Peyer's patch (tissue), 4 donors: ENCODE data around the gene ARHGEF7. TPM values are rescaled to one million over a fixed set of nuclear protein-coding genes. Genes with fewer than 3 reads are reported as not detected.

ENCODE experiments used
- DNase-seq, 3 donors: peaks; one replicate each; pipeline ENCODE4 v3.0.0-alpha.2; 2017 to 2019
- H3K27ac ChIP-seq, 4 donors: fragments of 200-600 bp; sonication (generic); one replicate each; pipeline ENCODE4 v1.5.1; 2016 to 2019
- H3K27me3 ChIP-seq, 2 donors: fragments of 200-600 bp; sonication (generic); one replicate each; pipeline ENCODE4 v1.5.1; 2019
- H3K36me3 ChIP-seq, 3 donors: fragments of 200-600 bp; sonication (generic); one replicate each; pipeline ENCODE4 v1.5.1; 2016 to 2019
- H3K4me1 ChIP-seq, 4 donors: fragments of 200-600 bp; sonication (generic); one replicate each; pipeline ENCODE4 v1.5.1; 2016 to 2019
- H3K4me3 ChIP-seq, 4 donors: fragments of 200-600 bp; sonication (generic); 1 replicate in 3 of 4; 2 replicates in 1 of 4; pipeline ENCODE4 v1.5.1; 2016 to 2019; ENCODE audit warnings: mild to moderate bottlenecking in 1 of 4
- H3K9me3 ChIP-seq, 4 donors: fragments of 200-600 bp; sonication (generic); one replicate each; pipeline ENCODE4 v1.5.1; 2016 to 2019; ENCODE audit warnings: mild to moderate bottlenecking in 1 of 4
- CTCF ChIP-seq, 6 experiments: fragments of 450-650 bp in 4 of 6; fragments of 200-600 bp in 2 of 6; sonication (generic) in 1 of 6; IDR thresholded peaks; one replicate each; pipeline ENCODE4 v1.5.1; 2017 to 2019; ENCODE audit warnings: antibody characterized with exemption in 6 of 6, mild to moderate bottlenecking in 3 of 6, moderate library complexity in 1 of 6
- POLR2A ChIP-seq, 2 donors: fragments of 450-650 bp; IDR thresholded peaks; one replicate each; pipeline ENCODE4 v1.5.1; 2017; ENCODE audit warnings: antibody characterized with exemption in 2 of 2, mild to moderate bottlenecking in 2 of 2, moderate library complexity in 2 of 2
- total RNA-seq, 4 donors: library from RNA; depleted of rRNA; stranded (reverse); fragments of >200 nt; gene quantifications; one replicate each; pipeline ENCODE4 v1.1.0, GENCODE V29; 2016

The ARHGEF7 gene
- total RNA-seq, 4 donors from 2014 or later = 58.1 to 117 (median 95.5) TPM

DNA sequence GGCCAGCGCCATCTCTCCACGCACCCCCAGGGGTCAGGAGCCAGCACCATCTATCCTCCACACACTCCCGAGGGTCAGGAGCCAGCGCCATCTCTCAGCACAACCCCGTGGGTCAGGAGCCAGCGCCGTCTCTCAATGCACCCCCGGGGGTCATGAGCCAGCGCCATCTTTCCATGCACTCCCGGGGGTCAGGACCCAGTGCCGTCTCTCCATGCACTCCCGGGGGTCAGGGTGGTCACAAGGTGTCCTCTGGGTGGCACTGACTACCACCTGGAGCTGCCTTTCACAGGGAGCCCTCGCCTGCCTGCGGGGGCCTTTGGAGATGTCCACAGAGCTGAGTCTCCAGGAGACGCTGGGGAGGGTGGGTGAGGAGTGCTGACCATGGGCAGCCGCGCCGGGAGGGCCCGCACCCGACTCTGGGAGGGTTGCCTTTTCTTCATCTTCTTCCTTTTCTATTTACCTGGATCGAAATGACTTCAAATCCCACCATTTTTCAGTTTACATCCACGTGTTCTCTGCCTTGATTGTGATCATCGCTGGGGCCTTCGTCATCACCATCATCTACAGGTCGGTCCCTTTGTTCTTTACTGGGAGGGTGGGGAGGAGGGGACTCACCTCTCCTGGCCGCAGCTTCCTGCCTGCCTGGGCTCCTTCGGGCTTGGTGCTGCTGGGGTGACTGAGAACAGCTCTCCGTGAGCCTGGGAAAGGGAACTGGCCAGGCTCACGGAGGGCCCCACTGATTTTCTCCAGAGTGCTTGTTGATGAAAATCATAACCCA is 224.4 kb downstream of the ARHGEF7 start:
- TF ChIP-seq POLR2A (IDR thresholded peaks at IDR 0.05) = no peak
- TF ChIP-seq CTCF (IDR thresholded peaks at IDR 0.05) = no peak
- Histone ChIP-seq H3K36me3 (no peaks in the 10 kb centered on the region), H3K9me3 (no peaks in the 10 kb centered on the region), H3K27me3 (no peaks in the 10 kb centered on the region), H3K4me3 (no peak overlapping the region), H3K27ac (no peak overlapping the region), H3K4me1 (no peaks in the 10 kb centered on the region)
- DNase-seq = no peak

GRCh38 chr13:111341886-111342285 is 226.8 kb downstream of the ARHGEF7 start:
- no peaks in the 10 kb centered on the region for H3K27me3 ChIP-seq
- H3K4me1 ChIP-seq = no peaks in the 10 kb centered on the region
- DNase-seq = no peak
- no peak overlapping the region for H3K4me3 ChIP-seq
- no peak for TF ChIP-seq POLR2A (IDR thresholded peaks at IDR 0.05)
- TF ChIP-seq CTCF (IDR thresholded peaks at IDR 0.05) = no peak
- H3K27ac ChIP-seq = no peak overlapping the region
- no peaks in the 10 kb centered on the region for H3K9me3 ChIP-seq
- no peaks in the 10 kb centered on the region for H3K36me3 ChIP-seq

GRCh38 chr13:111342721-111343120 is 227.6 kb downstream of the ARHGEF7 start:
- no peak for DNase-seq
- TF ChIP-seq CTCF (IDR thresholded peaks at IDR 0.05) (no peak), POLR2A (IDR thresholded peaks at IDR 0.05) (no peak)

GRCh38 chr13:111343186-111343805 is 228.2 kb downstream of the ARHGEF7 start:
- Histone ChIP-seq H3K36me3 (no peaks in the 10 kb centered on the region), H3K4me1 (no peaks in the 10 kb centered on the region), H3K27me3 (no peaks in the 10 kb centered on the region), H3K27ac (no peak overlapping the region), H3K4me3 (no peak overlapping the region), H3K9me3 (no peaks in the 10 kb centered on the region)
- DNase-seq = no peak
- no peak for TF ChIP-seq CTCF (IDR thresholded peaks at IDR 0.05)
- no peak for TF ChIP-seq POLR2A (IDR thresholded peaks at IDR 0.05)

More at GRCh38 chr13:111342721-111343120, 227.6 kb downstream of the ARHGEF7 start:
- H3K4me3 ChIP-seq = no peak overlapping the region
- no peaks in the 10 kb centered on the region for H3K36me3 ChIP-seq
- no peaks in the 10 kb centered on the region for H3K27me3 ChIP-seq
- H3K9me3 ChIP-seq = no peaks in the 10 kb centered on the region
- H3K4me1 ChIP-seq = no peaks in the 10 kb centered on the region
- no peak overlapping the region for H3K27ac ChIP-seq

GRCh38 chr13:111344471-111345191 is 229.5 kb downstream of the ARHGEF7 start:
- Histone ChIP-seq H3K4me3 (no peak overlapping the region), H3K36me3 (no peaks in the 10 kb centered on the region), H3K4me1 (no peaks in the 10 kb centered on the region), H3K9me3 (no peaks in the 10 kb centered on the region), H3K27ac (no peak overlapping the region), H3K27me3 (no peaks in the 10 kb centered on the region)
- no peak for TF ChIP-seq CTCF (IDR thresholded peaks at IDR 0.05)
- TF ChIP-seq POLR2A (IDR thresholded peaks at IDR 0.05) = no peak
- DNase-seq = no peak
